Gastroesophageal sphincter (tissue), 3 donors: ENCODE results near the gene MRPL20.

Experiments used
- CTCF ChIP-seq, 4 experiments: fragments of 200-600 bp in 2 of 4; fragments of 450-650 bp in 2 of 4; sonication (generic) in 1 of 4; IDR thresholded peaks; one replicate each; pipeline ENCODE4 v1.5.1; 2017 to 2019; ENCODE audit warnings: antibody characterized with exemption in 4 of 4, mild to moderate bottlenecking in 2 of 4, moderate library complexity in 2 of 4
- EP300 ChIP-seq: sonication (generic); formaldehyde crosslinking; IDR thresholded peaks from one replicate; pipeline ENCODE4 v1.6.1; 2017; ENCODE audit warnings: antibody characterized with exemption, mild to moderate bottlenecking
- POLR2A ChIP-seq, 2 donors: fragments of 450-650 bp; IDR thresholded peaks; one replicate each; pipeline ENCODE4 v1.6.1; 2017; ENCODE audit warnings: antibody characterized with exemption in 2 of 2, mild to moderate bottlenecking in 2 of 2, moderate library complexity in 1 of 2
- POLR2AphosphoS5 ChIP-seq: sonication (generic); formaldehyde crosslinking; IDR thresholded peaks from one replicate; pipeline ENCODE4 v1.6.1; 2017; ENCODE audit warnings: antibody characterized with exemption

DNA sequence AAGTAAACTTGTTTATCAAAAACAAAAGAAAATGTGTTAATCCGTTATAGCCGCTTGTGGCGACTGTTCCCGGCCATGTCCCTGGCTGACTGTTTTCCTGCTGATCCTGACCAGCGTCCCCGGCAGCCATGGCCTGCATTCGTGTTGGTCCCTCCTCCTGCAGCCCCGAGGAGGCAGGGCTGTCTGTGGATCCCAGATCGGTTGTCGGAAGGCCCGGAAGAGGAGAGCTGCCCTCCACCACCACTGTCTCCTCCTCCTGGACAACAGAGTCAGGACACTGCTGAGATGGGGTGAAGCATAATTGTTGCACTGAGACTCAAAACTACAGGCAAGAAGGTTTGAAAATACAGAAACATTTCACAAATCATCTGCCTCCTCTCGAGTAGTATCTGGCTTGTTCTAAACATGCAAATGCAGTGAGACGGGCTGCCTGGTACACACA, 45.1 kb downstream of the MRPL20 start:
- TF ChIP-seq CTCF (IDR thresholded peaks at IDR 0.05) (peak in 1 of 4 experiments; percentile 22), POLR2A (IDR thresholded peaks at IDR 0.05) (no peak), EP300 (no peak), POLR2AphosphoS5 (no peak)
